Gastroesophageal sphincter (tissue), 4 donors: Measurements from ENCODE around the gene JPT2. TPM values are rescaled to one million over a fixed set of nuclear protein-coding genes. Genes with fewer than 3 reads are reported as not detected.

Experiments used
- ATAC-seq: fragments of 150-250 bp; one replicate; pipeline ENCODE4 v1.9.1; 2016; ENCODE audit warnings: mild to moderate bottlenecking, moderate library complexity
- H3K27ac ChIP-seq, 4 donors: fragments of 200-600 bp; sonication (generic) in 3 of 4; 1 replicate in 3 of 4; 2 replicates in 1 of 4; pipeline ENCODE4 v1.5.1; 2016 to 2019
- H3K27me3 ChIP-seq: fragments of 200-600 bp; sonication (generic); one replicate; pipeline ENCODE4 v1.5.1; 2019
- H3K36me3 ChIP-seq, 2 donors: fragments of 200-600 bp; sonication (generic); one replicate each; pipeline ENCODE4 v1.5.1; 2019; ENCODE audit warnings: control low read depth in 1 of 2
- H3K4me1 ChIP-seq, 3 donors: fragments of 200-600 bp; sonication (generic); 1 replicate in 2 of 3; 2 replicates in 1 of 3; pipeline ENCODE4 v1.5.1; 2016 to 2019; ENCODE audit warnings: control low read depth in 2 of 3
- H3K4me3 ChIP-seq, 2 donors: fragments of 200-600 bp; sonication (generic); one replicate each; pipeline ENCODE4 v1.5.1; 2019; ENCODE audit warnings: mild to moderate bottlenecking in 1 of 2, moderate library complexity in 1 of 2
- H3K9me3 ChIP-seq, 3 donors: fragments of 200-600 bp; sonication (generic); one replicate each; pipeline ENCODE4 v1.5.1; 2017 to 2019; ENCODE audit warnings: control low read depth in 2 of 3
- CTCF ChIP-seq, 4 experiments: fragments of 200-600 bp in 2 of 4; fragments of 450-650 bp in 2 of 4; sonication (generic) in 1 of 4; IDR thresholded peaks; one replicate each; pipeline ENCODE4 v1.5.1; 2017 to 2019; ENCODE audit warnings: antibody characterized with exemption in 4 of 4, mild to moderate bottlenecking in 2 of 4, moderate library complexity in 2 of 4
- EP300 ChIP-seq: sonication (generic); formaldehyde crosslinking; IDR thresholded peaks from one replicate; pipeline ENCODE4 v1.6.1; 2017; ENCODE audit warnings: antibody characterized with exemption, mild to moderate bottlenecking
- POLR2A ChIP-seq, 2 donors: fragments of 450-650 bp; IDR thresholded peaks; one replicate each; pipeline ENCODE4 v1.6.1; 2017; ENCODE audit warnings: antibody characterized with exemption in 2 of 2, mild to moderate bottlenecking in 2 of 2, moderate library complexity in 1 of 2
- POLR2AphosphoS5 ChIP-seq: sonication (generic); formaldehyde crosslinking; IDR thresholded peaks from one replicate; pipeline ENCODE4 v1.6.1; 2017; ENCODE audit warnings: antibody characterized with exemption
- WGBS, 2 donors: methylation state at CpG; one replicate each; pipeline ENCODE4 v1.1.5; 2018; ENCODE audit warnings: low coverage in 1 of 2; 5-methylcytosine and 5-hydroxymethylcytosine counted together
- total RNA-seq, 4 donors: library from RNA; depleted of rRNA; stranded (reverse); fragments of >200 nt; gene quantifications; one replicate each; pipeline ENCODE4 v1.1.0, GENCODE V29; 2016

Gene JPT2
- total RNA-seq, 4 donors from 2014 or later: 21.4 to 49.9 (median 31.6) TPM

- WGBS, 2 donors: 88 to 90% methylated on average over 11 to 17 of the region's 18 CpGs
- H3K36me3 ChIP-seq: peaks cover 0 to 44% of the 10 kb centered on the region in 2 donors
- H3K27ac ChIP-seq: peak overlapping the region in 1 of 4 donors; percentile 81
- peak overlapping the region in 1 of 2 donors; percentile 92 for H3K4me3 ChIP-seq
- H3K4me1 ChIP-seq: peaks cover 0 to 27% (median 5%) of the 10 kb centered on the region in 3 donors
- no peaks in the 10 kb centered on the region for H3K27me3 ChIP-seq
- TF ChIP-seq CTCF (IDR thresholded peaks at IDR 0.05): no peak
- TF ChIP-seq EP300: no peak
- TF ChIP-seq POLR2AphosphoS5: no peak
- TF ChIP-seq POLR2A (IDR thresholded peaks at IDR 0.05): no peak
- ATAC-seq: no peak
- H3K9me3 ChIP-seq: no peaks in the 10 kb centered on the region
These were observed 740 bp upstream of the JPT2 start for GRCh38 chr16:1677339-1677738.

GRCh38 chr16:1678500-1679098, 520 bp downstream of the JPT2 start:
- TF ChIP-seq POLR2AphosphoS5 (no peak), EP300 (no peak), POLR2A (IDR thresholded peaks at IDR 0.05) (no peak), CTCF (IDR thresholded peaks at IDR 0.05) (no peak)
- no peaks in the 10 kb centered on the region for H3K9me3 ChIP-seq
- ATAC-seq: peak; percentile 3
- 0 to 3% methylated on average over 3 to 4 of the region's 45 CpGs for WGBS, 2 donors
- peak overlapping the region; percentile 55 to 92 for H3K4me3 ChIP-seq
- H3K4me1 ChIP-seq: peaks cover 0 to 27% (median 5%) of the 10 kb centered on the region in 3 donors
- H3K27me3 ChIP-seq: no peaks in the 10 kb centered on the region
- peaks cover 0 to 34% of the 10 kb centered on the region in 2 donors for H3K36me3 ChIP-seq
- H3K27ac ChIP-seq: peak overlapping the region in 3 of 4 donors; percentile 77 to 81 (median 79)

GRCh38 chr16:1680361-1680760, 2.3 kb downstream of the JPT2 start:
- ATAC-seq: no peak
- Histone ChIP-seq H3K36me3 (peaks cover 0 to 31% of the 10 kb centered on the region in 2 donors), H3K4me1 (peaks cover 0 to 27% (median 5%) of the 10 kb centered on the region in 3 donors), H3K27ac (no peak overlapping the region), H3K27me3 (no peaks in the 10 kb centered on the region), H3K9me3 (no peaks in the 10 kb centered on the region), H3K4me3 (no peak overlapping the region)
- 80 to 91% methylated on average over 9 to 13 of the region's 14 CpGs for WGBS, 2 donors
- TF ChIP-seq POLR2AphosphoS5 (no peak), CTCF (IDR thresholded peaks at IDR 0.05) (no peak), POLR2A (IDR thresholded peaks at IDR 0.05) (no peak), EP300 (no peak)

- TF ChIP-seq POLR2A (IDR thresholded peaks at IDR 0.05) (no peak), POLR2AphosphoS5 (no peak), CTCF (IDR thresholded peaks at IDR 0.05) (no peak), EP300 (no peak)
- H3K27ac ChIP-seq: no peak overlapping the region
- peaks cover 0 to 27% (median 5%) of the 10 kb centered on the region in 3 donors for H3K4me1 ChIP-seq
- WGBS, 2 donors: 83 to 94% methylated on average over 1 to 9 of the region's 10 CpGs
- H3K4me3 ChIP-seq: no peak overlapping the region
- H3K36me3 ChIP-seq: peaks cover 0 to 31% of the 10 kb centered on the region in 2 donors
- no peaks in the 10 kb centered on the region for H3K27me3 ChIP-seq
- no peaks in the 10 kb centered on the region for H3K9me3 ChIP-seq
- ATAC-seq: no peak
These were observed 3.0 kb downstream of the JPT2 start for GRCh38 chr16:1681032-1681431.
